CD4-positive, alpha-beta T cell (primary cell): ENCODE results near the gene MPHOSPH9. TPM values are rescaled to one million over a fixed set of nuclear protein-coding genes. Genes with fewer than 3 reads are reported as not detected.

ENCODE experiments used
- ATAC-seq: fragments of 200-7000 bp; cut with Tn5 transposase; one replicate; pipeline ENCODE4 v1.10.0; 2022; ENCODE audit warnings: mild to moderate bottlenecking; ENCODE audit not compliant: poor library complexity
- CTCF ChIA-PET: fragments of 350-600 bp; sonication (Branson Sonifier 250); formaldehyde crosslinking; loops from one replicate; lab custom pipeline; 2021; ENCODE audit warnings: antibody characterized with exemption, inconsistent platforms; lab: Charles Lee
- POLR2A ChIA-PET: fragments of 350-600 bp; sonication (Branson Sonifier 250); formaldehyde crosslinking; loops from one replicate; lab custom pipeline; 2021; ENCODE audit warnings: antibody characterized with exemption, inconsistent platforms; lab: Charles Lee
- DNase-seq, 14 experiments: peaks; one replicate each; pipeline ENCODE4 v3.0.0-alpha.2; 2013 to 2020; ENCODE audit warnings: mixed read lengths in 2 of 14
- H3K27ac ChIP-seq, 2 donors: one replicate each; pipeline versions ENCODE4 v1.5.1 to v1.7.0; 2013; ENCODE audit warnings: low read length in 2 of 2, low read depth in 1 of 2, mild to moderate bottlenecking in 1 of 2
- H3K27me3 ChIP-seq, 2 experiments: 1 replicate in 1 of 2; 2 replicates in 1 of 2; pipeline versions ENCODE4 v1.6.1 to v1.7.0; 2013; ENCODE audit warnings: low read length in 2 of 2, control low read depth in 1 of 2, mild to moderate bottlenecking in 1 of 2, moderate library complexity in 1 of 2; ENCODE audit not compliant: insufficient read depth in 2 of 2, control insufficient read depth in 1 of 2
- H3K36me3 ChIP-seq: one replicate; pipeline ENCODE4 v1.6.1; 2013; ENCODE audit warnings: low read length, control low read depth; ENCODE audit not compliant: insufficient read depth
- H3K4me1 ChIP-seq: one replicate; pipeline ENCODE4 v1.6.1; 2013; ENCODE audit warnings: low read length, control low read depth; ENCODE audit not compliant: insufficient read depth
- H3K4me3 ChIP-seq: one replicate; pipeline ENCODE4 v1.5.1; 2013; ENCODE audit warnings: mild to moderate bottlenecking, low read length, moderate library complexity
- H3K9me3 ChIP-seq, 2 experiments: 1 replicate in 1 of 2; 2 replicates in 1 of 2; pipeline versions ENCODE4 v1.6.1 to v1.7.0; 2013; ENCODE audit warnings: low read length in 2 of 2, mild to moderate bottlenecking in 2 of 2, control low read depth in 1 of 2, moderate library complexity in 1 of 2; ENCODE audit not compliant: control insufficient read depth in 1 of 2, insufficient read depth in 1 of 2
- H3K27ac Mint-ChIP-seq: one replicate; pipeline ENCODE4 v1.8.0; 2020; ENCODE audit warnings: mixed read lengths
- H3K27me3 Mint-ChIP-seq: one replicate; pipeline ENCODE4 v1.8.0; 2021; ENCODE audit warnings: mixed read lengths
- H3K36me3 Mint-ChIP-seq: one replicate; pipeline ENCODE4 v1.8.0; 2021; ENCODE audit warnings: low read depth, mixed read lengths
- H3K4me1 Mint-ChIP-seq: one replicate; pipeline ENCODE4 v1.8.0; 2021; ENCODE audit warnings: low read depth, mixed read lengths
- H3K4me3 Mint-ChIP-seq: one replicate; pipeline ENCODE4 v1.8.0; 2020; ENCODE audit warnings: mild to moderate bottlenecking, mixed read lengths
- H3K9me3 Mint-ChIP-seq: one replicate; pipeline ENCODE4 v1.8.0; 2020; ENCODE audit warnings: mixed read lengths
- CTCF ChIP-seq: fragments of 200-600 bp; IDR thresholded peaks from one replicate; pipeline ENCODE4 v1.8.0; 2022; ENCODE audit warnings: antibody characterized with exemption, mild to moderate bottlenecking
- intact Hi-C, 2 experiments: fragments of 100-400 bp; cut with DNase I in 1 of 2; cut with micrococcal nuclease in 1 of 2; formaldehyde crosslinking; loops; one replicate each; pipeline versions ENCODE4 v1.15.1 to v1.9.0; 2023 to 2025; cut with DNase I, micrococcal nuclease
- total RNA-seq, 174 experiments: library from RNA in 2 of 174; stranded (reverse) in 2 of 174; gene quantifications; one replicate each; pipeline ENCODE4 v1.2.3 and lab custom pipeline; 2021 to 2026

Gene MPHOSPH9
- total RNA-seq, 2 experiments from 2014 or later = 80.9 to 84.5 TPM

GRCh38 chr12:123120452-123121166, 112.3 kb downstream of the MPHOSPH9 start:
- ChIA-PET POLR2A (interaction anchor here (0.7 to 5.1 kb wide), 19 partner anchors 9 to 117 kb away, joined by 3 to 58 read pairs (median 7); partner anchors contain the start of genes MPHOSPH9, MTRFR and PITPNM2), CTCF (interaction anchor here (1.3 to 1.9 kb wide), 4 partner anchors 12 to 77 kb away, joined by 3 to 6 read pairs (median 4); no protein-coding TSS in a partner anchor)
- Mint-ChIP-seq H3K4me3 (peak overlapping the region; percentile 82), H3K27me3 (no peaks in the 10 kb centered on the region), H3K36me3 (peaks cover 3% of the 10 kb centered on the region), H3K27ac (peak overlapping the region; percentile 99), H3K4me1 (peaks cover 77% of the 10 kb centered on the region), H3K9me3 (no peaks in the 10 kb centered on the region)
- H3K36me3 ChIP-seq = no peaks in the 10 kb centered on the region
- H3K27ac ChIP-seq = peak overlapping the region; percentile 58 to 77
- intact Hi-C loops = loop anchor here in 1 of 2 experiments (2.0 kb wide), 1 partner anchor 46 kb away; no protein-coding TSS in a partner anchor
- no peak overlapping the region for H3K4me3 ChIP-seq
- H3K9me3 ChIP-seq = no peaks in the 10 kb centered on the region
- DNase-seq = peak in 13 of 14 experiments; percentile 21 to 65 (median 39)
- no peaks in the 10 kb centered on the region for H3K27me3 ChIP-seq
- peaks cover 67% of the 10 kb centered on the region for H3K4me1 ChIP-seq
- ATAC-seq = peak; percentile 60
- no peak for TF ChIP-seq CTCF

- peak overlapping the region; percentile 99 for H3K27ac Mint-ChIP-seq
- ATAC-seq = peak; percentile 58
- intact Hi-C loops = loop anchor here in 1 of 2 experiments (2.0 kb wide), 1 partner anchor 45 kb away; no protein-coding TSS in a partner anchor
- H3K4me3 Mint-ChIP-seq = peak overlapping the region; percentile 65
- no peak for TF ChIP-seq CTCF
- Histone ChIP-seq H3K4me3 (no peak overlapping the region), H3K27ac (peak overlapping the region; percentile 58 to 77), H3K27me3 (no peaks in the 10 kb centered on the region), H3K9me3 (no peaks in the 10 kb centered on the region), H3K36me3 (no peaks in the 10 kb centered on the region), H3K4me1 (peaks cover 75% of the 10 kb centered on the region)
- CTCF ChIA-PET = interaction anchor here (0.8 to 1.9 kb wide), 4 partner anchors 11 to 118 kb away, joined by 3 to 6 read pairs (median 4); no protein-coding TSS in a partner anchor
- H3K36me3 Mint-ChIP-seq = peaks cover 7% of the 10 kb centered on the region
- peaks cover 85% of the 10 kb centered on the region for H3K4me1 Mint-ChIP-seq
- no peaks in the 10 kb centered on the region for H3K27me3 Mint-ChIP-seq
- no peaks in the 10 kb centered on the region for H3K9me3 Mint-ChIP-seq
- POLR2A ChIA-PET = interaction anchor here (0.7 to 5.1 kb wide), 12 partner anchors 10 to 118 kb away, joined by 3 to 58 read pairs (median 14); partner anchors contain the start of genes MPHOSPH9, MTRFR and PITPNM2
- DNase-seq = peak in 10 of 14 experiments; percentile 26 to 69 (median 39)
Measured at GRCh38 chr12:123119808-123120207, 113.1 kb downstream of the MPHOSPH9 start.

GRCh38 chr12:123118497-123118896, 114.4 kb downstream of the MPHOSPH9 start:
- H3K27me3 Mint-ChIP-seq = no peaks in the 10 kb centered on the region

More at GRCh38 chr12:123118497-123118896, 114.4 kb downstream of the MPHOSPH9 start:
- H3K27ac ChIP-seq = no peak overlapping the region
- ChIA-PET POLR2A (interaction anchor here (0.7 to 3.3 kb wide), 8 partner anchors 11 to 114 kb away, joined by 3 to 16 read pairs (median 3); partner anchors contain the start of genes MPHOSPH9, MTRFR and PITPNM2), CTCF (no interaction called here)
- Mint-ChIP-seq H3K36me3 (peaks cover 7% of the 10 kb centered on the region), H3K9me3 (no peaks in the 10 kb centered on the region), H3K27ac (peak overlapping the region; percentile 99), H3K4me3 (no peak overlapping the region), H3K4me1 (peaks cover 91% of the 10 kb centered on the region)
- ATAC-seq = no peak
- no peaks in the 10 kb centered on the region for H3K9me3 ChIP-seq
- no peak for DNase-seq
- H3K36me3 ChIP-seq = no peaks in the 10 kb centered on the region
- no peak for TF ChIP-seq CTCF
- intact Hi-C loops = no loop called here
- H3K27me3 ChIP-seq = no peaks in the 10 kb centered on the region
- H3K4me3 ChIP-seq = no peak overlapping the region
- H3K4me1 ChIP-seq = peaks cover 80% of the 10 kb centered on the region
